Activated CD4-positive, alpha-beta T cell treated with anti-CD3 and anti-CD28 coated beads for 4 hours (primary cell): ENCODE data around the gene YIF1A.
"Not testable (repeated sequence)": the region's sequence is repeated elsewhere in the genome, so short reads cannot be mapped to it uniquely, and the experiment has no call there.

ENCODE experiments used
- DNase-seq, 2 donors: peaks; one replicate each; pipeline ENCODE4 v3.0.0-alpha.2; 2020

The YIF1A gene

DNA sequence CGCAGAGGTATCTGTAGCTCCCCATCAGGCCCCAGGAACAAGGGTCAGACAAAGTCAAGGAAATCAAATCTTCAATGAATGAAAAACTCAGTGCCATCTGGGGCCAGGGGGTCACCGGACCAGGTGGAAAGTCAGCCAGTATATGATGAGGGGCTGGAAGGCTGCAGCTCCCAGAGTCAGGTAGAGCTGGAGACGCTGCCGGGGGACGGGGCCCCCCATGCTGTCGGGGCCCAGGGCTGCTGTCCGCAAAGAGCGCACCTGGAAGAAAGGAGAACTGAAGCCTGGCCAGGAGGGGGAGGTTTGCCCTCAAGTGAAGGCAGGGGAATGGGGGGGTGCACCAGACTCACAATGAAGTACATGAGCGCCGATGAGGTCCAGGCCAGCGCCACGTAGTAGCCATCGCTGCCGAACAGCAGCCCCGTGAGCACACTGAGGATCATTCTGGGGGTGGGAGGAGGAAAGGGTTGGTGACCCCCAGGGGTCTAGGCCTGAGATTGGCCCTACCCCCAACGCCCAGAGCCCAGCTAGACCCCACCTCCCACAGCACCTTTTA lies 4.3 kb downstream of the YIF1A start:
- DNase-seq: no peak

DNA sequence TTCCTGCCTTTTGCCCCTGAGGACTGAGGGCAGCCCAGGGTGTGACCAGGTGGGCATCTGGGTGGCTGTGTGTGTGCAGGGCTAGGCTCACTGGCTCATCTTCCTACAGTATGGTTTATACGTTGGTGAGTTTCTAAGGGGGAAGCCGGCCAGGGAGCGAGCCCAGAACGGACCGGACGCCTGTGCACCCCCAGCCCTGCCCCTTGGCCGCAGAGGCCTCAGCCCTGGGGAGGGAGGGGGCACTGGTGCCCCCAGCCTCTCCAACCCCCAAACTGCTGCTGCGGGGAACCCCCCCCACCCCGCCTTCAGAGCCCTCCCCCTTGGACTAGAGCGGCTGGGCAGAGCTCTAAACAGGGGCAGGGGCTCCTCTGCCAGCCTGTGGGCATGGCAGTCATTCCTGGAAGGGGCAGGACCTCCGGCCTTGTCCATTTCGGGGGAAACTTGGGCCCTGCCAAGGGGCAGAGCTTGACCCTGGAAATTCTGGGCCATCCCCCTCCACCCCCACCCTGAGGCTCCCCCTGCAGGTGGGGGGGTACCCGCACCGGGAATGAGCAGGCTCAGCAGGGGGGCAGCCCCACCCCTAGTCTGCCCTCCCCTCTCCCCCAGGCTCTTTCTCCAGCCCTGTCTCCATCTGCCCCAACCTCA lies 5.4 kb downstream of the YIF1A start:
- DNase-seq: no peak

DNA sequence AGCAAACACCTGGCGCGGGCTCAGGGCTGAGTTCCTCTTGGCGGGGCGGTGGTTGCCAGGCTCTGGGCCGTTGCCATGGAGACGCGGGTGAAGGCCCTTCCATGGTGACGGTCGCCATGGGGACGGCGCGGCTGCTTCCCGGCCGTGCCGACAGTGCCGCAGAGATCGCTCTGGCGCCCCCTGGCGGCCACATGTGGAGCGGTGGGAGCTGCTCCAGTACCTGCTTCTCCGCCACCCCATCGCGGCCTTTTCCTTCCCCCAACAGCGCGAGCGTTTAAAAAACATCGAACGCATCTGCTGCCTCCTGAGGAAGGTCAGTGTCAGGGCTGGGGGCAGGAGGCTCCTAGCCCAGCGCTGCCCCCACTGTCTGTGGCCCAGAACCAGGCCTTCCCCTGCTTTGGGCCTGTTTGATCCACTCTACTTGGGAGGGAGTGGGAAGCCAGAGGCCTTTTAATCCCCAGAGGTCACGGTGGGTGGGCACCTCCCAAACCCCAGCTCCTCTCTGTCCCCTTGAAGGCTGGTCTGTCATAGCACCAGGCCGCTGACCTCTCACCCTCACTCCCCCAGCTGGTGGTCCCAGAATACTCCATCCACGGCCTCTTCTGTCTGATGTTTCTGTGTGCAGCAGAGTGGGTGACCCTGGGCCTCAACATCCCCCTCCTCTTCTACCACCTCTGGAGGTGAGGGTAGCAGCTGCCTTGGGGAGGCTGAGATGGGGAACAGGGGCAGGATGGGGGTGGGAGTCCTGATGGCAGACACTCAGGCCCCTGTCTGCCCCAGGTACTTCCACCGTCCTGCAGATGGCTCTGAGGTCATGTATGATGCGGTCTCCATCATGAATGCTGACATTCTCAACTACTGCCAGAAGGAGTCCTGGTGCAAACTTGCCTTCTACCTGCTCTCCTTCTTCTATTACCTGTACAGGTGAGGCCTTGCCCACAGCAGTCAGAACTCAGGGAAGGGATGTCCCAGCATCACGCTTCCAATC lies 6.2 kb downstream of the YIF1A start:
- peak; percentile 97 to 99 for DNase-seq

DNA sequence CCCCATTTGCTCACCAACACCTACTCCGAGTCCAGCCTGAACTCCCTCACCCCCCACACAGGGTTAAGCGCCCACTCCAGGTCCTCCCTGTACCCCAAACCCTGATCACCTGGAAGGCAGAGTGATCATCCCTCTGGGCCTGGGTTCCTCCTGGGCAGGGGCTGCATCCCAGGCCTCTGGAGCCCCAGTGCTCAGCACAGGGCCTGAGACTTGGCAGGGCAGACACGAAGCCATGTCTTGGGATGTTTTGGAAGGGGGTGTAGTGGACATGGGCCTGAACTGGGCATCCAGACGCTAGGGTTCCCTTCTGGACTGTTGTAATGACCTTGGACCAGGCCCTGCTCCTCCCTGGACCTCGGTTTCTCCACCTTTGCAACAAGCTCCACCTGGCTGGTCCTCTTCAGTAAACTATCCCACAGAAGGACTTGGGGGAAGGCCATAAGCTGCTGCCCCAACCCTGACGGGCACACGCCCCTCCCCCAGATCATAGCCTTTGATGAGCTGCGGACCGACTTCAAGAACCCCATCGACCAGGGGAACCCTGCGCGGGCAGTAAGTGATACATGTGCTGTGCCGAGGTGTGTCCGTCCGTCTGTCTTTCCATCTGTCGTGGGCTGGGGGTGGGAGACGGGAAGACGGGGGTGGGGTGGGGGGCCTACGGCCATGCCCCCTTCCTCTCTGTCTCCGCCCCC lies 7.0 kb downstream of the YIF1A start:
- DNase-seq: no peak

DNA sequence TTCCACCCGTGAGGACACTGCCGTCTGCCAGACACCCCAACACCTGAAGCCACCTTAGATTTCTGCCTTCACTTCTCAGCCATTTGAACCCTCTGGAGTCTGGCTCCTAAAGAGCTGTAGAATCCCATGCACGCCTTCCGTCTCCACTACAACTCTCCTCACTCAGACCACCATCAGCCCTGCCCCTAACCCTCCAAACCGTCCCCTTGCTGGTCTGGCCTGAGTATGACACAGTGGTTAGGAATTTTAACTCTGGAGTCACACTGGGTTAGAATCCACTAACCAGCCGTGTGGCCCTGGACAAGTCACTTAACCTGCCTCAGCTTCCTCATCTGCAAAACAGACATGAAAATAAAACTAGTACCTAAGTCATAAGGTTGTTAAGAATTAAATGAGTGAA lies 7.9 kb downstream of the YIF1A start:
- DNase-seq: no peak

DNA sequence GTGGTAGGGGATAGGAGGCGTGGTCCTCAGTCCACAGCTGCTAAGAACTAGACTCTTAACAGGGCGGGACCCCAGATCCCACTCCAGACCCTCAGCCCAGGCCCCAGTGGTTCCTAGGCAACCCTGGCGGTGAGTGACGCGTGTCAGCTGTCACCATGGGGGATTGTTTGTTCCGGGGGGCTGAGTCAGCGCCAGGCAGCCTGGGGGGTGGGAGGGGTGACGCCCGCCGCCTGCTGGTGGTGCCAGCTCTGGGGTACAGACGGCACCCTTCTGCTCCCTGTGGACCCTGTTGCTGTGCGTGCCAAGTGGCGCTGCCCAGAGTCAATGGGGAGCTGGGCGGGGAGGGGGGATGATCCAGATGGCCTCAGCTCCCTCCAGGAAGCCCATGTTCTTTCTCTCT lies 8.5 kb downstream of the YIF1A start:
- no peak for DNase-seq

DNA sequence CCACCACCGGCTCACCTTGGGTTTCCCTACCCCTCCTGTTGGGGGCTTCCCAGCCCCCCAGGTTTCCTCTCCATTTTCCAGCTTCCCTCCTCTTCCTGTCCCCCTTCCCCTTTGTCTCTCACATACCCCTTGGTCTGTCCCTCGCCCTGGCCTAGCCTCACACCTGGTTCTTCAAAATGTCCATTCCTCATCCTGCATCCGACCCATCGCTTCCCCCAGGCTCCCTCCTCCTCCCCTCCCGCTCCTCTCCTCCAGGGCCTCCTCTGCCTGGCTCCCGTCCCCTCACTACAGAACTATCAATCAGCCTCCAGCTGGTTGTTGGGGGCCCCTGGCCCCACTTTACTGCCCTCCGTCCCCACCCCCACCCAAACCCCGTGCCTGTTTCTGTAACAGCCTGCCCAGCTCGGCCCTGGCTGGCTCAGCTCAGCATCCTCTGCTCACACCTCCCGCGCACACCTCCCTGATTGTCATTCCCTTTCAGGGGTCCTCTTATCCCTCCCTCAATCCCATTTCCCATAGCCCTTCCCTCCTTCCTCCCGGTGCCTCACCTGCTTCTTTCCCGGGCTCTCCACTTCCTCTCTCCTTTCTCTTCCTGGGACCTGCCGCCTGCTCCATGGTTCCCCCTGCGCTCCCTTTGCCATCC lies 9.7 kb downstream of the YIF1A start:
- DNase-seq: no peak

DNA sequence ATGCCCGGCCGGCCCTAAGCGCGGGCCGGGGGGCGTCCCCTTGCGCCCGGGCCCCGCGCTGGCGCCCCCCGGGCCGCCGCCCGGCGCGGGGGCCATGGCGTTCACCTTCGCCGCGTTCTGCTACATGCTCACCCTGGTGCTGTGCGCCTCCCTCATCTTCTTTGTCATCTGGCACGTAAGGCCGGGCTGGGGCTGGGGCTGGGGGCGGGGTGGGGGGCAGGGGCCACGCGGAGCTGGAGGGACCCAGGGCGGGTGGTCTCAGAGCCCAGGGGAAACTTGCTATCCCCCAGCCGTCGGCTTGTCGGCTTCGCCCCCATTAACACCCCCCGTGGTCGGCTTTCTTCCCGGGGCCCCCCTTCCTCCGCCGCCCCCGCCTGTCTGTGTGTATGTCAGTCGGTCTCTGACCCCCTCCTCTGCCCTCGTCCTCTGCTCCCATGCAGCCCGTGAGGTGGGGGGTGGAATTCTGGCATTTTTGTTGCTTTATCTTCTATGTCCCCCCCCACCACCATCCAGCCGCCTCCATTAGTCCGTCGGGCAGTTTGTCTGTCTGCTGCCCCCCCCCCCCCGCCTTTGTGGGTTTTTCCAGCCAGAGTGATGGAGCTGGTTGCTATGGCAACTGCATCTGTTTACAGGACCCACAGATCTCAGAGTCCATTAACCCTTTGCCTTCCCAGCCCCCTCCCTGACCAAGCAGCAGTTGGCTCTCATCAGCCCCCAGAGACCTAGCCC lies 10.4 kb downstream of the YIF1A start:
- DNase-seq: peak in 1 of 2 donors; percentile 28

DNA sequence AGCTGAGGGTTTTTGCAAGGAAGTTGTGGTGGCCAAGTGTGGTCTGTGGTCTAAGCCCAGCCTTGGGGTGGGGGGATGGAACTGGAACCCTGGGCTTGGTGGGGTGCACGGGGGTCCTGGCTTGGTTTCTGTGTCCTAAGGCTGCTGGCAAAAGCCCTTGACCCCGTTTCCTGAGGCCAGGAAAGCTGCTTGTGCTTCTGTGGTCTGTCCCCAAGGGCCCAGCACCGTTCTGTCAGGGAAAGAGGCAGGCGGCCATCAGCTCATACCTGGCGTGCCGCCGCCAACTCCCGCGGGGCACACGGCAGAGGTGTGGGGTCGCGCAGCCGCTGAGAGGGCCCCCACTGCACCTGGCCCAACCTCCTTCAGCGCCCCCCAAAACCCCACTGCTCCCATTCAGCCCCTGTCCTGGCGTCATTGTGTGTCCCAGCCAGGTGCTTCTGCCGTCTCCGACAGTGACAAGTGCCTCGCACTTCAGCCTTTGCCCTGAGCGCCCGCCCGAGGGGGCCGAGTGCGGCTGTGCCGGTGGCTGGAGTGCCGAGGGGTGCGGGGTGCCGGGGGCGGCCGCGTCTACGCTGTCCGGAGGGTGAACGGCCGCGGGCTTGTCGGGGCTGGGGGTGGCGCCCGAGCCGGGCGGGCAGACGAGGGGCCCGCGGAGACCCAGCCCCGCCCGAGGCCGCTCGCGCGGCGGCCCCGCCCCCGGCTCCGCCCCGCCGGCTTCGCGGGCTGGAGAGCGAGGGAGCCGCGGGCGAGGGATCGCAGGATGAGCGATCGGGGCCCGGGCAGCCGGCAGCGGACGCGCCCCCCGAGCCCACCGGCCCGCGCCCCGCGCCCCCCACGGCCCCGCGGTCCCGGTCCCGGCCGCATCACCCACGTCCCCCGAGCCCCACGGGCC lies 11.2 kb downstream of the YIF1A start, which contains the start of gene CNIH2:
TSS of gene CNIH2 (plus strand) at position 705 of the 892 bp plus-strand sequence. CDS start 282 bp downstream, outside the sequence.
- DNase-seq: peak in 1 of 2 donors; percentile 43

DNA sequence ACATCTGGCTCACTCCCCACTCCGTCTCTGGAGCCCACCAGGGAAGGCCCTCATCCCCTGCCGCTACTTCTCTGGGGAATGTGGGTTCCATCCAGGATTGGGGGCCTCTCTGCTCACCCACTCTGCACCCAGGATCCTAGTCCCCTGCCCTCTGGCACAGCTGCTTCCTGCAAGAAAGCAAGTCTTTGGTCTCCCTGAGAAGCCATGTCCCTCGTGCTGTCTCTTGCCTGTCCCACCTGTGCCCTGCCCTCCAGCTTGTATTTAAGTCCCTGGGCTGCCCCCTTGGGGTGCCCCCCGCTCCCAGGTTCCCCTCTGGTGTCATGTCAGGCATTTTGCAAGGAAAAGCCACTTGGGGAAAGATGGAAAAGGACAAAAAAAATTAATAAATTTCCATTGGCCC lies 11.9 kb downstream of the YIF1A start:
- not testable (repeated sequence) for DNase-seq

DNA sequence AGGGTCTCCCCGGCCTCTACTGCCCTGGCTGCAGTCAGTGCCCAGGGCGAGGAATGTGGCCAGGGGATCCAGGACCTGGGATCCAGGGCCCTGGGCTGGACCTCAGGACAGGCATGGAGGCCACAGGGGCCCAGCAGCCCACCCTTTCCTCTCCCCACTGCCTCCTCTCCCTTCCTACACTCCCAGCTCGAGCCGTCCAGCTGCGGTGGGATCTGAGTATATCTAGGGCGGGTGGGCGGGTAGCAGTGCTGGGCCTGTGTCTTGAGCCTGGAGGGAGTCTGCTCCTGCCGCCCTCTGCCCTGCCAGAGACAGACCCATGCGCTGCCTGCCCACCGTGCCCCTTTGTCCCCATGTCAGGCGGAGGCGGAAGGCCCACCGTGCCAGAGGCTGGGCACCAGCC lies 12.3 kb downstream of the YIF1A start:
- DNase-seq: not testable (repeated sequence)

DNA sequence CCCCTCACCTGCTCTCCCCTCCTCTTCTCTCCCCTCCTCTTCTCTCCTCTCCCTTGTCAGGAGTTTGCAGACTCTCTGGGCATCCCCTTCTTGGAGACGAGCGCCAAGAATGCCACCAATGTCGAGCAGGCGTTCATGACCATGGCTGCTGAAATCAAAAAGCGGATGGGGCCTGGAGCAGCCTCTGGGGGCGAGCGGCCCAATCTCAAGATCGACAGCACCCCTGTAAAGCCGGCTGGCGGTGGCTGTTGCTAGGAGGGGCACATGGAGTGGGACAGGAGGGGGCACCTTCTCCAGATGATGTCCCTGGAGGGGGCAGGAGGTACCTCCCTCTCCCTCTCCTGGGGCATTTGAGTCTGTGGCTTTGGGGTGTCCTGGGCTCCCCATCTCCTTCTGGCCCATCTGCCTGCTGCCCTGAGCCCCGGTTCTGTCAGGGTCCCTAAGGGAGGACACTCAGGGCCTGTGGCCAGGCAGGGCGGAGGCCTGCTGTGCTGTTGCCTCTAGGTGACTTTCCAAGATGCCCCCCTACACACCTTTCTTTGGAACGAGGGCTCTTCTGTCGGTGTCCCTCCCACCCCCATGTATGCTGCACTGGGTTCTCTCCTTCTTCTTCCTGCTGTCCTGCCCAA lies 12.8 kb downstream of the YIF1A start:
- DNase-seq: no peak

DNA sequence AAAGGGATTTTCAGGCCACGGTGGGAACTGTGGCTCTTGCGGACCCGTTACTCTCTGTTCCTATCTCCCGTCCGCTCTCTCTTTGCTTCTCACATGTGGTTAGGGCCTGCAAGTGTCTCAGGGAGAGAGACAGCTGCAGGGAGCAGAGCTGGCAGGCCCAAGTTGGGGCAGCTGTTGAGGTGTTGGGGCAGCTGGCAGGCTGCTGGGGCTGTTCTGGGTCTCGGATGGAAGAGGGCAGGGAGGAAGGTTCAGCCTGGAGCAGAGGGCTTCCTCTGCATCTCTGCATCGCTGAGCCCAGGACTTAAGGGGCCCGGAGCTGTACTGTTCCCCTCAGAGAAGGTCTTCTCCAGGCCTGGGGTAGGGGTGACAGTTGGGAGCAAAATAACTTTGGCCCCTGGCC lies 13.5 kb downstream of the YIF1A start:
- DNase-seq: no peak

DNA sequence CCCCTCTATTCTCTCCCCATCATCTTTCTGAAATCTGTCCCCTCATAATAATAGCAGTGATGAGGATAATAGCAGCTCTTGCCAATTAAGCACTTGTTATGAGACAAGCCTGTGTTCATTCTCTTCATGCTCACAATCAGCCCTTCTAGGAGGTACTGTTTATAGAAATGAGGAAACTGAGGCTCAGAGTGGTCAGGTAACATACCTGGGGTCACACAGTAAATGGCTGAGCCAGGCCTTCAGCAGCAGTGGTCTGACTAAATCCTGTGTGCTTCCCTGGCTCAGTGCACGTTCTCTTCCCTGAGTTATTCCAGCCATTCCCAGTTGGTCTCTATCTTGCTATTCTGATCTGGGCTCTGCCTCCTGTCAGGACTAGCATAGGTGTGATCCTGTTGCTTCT lies 14.7 kb downstream of the YIF1A start:
- DNase-seq: no peak

DNA sequence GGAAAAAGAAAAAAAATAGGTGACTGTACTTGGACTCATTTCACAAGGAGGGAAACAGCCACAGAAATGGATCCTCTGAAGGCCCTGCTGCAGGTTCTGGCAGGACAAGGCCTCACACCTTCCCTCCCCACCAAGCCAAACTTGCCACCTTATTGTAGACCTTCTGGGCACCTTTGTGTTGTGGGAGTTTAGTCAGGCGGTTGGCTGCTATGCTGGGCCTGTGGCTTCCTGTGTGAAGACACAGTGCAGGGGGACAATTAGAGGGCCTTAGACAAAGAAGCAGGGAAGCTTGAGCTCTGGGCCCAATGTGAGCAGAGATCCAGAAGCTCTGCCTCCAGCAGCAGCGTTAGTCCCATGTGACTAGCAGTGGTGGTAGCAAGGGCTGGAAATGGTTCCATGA lies 16.3 kb downstream of the YIF1A start:
- no peak for DNase-seq

DNA sequence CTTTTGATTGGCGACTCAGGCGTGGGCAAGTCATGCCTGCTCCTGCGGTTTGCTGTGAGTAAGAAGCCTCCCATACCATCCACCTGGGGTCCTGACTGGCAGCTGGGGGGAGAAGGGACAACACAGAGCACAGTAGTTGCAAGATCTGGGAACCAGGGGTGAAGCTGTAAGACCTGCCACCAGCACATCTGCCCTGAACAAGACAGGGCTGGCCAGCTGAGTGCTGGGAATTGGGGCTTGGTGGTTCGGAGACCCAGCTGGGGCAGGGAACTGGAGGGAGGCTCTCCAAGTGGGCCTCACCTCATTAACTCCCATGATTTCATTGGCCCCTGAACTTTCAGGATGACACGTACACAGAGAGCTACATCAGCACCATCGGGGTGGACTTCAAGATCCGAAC lies 17.1 kb downstream of the YIF1A start:
- no peak for DNase-seq

DNA sequence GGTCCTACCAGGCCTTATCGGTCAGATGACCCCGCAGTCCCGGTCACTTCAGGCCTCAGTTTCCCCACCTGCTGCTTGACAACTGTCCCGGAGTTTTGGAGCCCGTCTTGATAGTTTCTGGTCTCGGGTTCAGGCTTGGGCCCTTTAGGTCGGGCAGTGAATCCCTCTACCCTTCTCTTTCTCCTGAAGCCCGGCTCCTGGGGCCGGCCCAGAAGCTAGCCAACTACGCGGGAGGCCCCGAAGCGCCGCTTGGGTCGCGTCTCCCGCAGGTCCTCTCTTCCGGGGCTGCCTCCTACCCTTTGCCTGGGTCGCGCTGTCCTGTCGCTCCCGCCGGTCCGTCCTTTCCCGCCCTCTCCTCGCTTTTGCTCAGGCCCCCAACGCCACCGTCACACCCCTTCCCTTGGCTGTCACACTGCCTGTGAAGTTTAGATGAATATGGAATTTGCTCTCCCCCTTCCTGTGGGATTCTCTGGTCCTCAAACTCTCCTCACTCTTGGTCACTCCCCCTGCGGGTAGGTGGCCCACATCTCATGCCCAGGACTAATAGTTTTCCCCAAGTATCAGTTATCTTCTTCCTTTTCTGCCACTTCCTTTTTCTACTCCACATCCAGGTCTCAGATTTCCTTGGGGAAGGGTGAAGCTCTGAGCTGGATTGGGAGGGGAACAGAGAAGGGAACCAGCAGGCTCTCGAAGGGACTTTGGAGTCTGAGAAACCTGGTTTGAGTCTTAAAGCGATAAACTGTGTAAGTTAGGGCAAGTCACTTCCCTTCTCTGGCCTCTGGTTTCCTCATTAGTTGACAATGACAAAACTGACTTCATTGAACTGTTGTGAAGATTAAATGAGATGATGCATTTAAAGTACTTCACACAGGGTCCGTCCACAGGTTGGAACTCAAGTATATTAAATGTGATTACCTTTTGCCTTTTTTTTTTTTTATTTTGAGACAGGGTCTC lies 19.7 kb downstream of the YIF1A start:
- peak in 1 of 2 donors; percentile 23 for DNase-seq

DNA sequence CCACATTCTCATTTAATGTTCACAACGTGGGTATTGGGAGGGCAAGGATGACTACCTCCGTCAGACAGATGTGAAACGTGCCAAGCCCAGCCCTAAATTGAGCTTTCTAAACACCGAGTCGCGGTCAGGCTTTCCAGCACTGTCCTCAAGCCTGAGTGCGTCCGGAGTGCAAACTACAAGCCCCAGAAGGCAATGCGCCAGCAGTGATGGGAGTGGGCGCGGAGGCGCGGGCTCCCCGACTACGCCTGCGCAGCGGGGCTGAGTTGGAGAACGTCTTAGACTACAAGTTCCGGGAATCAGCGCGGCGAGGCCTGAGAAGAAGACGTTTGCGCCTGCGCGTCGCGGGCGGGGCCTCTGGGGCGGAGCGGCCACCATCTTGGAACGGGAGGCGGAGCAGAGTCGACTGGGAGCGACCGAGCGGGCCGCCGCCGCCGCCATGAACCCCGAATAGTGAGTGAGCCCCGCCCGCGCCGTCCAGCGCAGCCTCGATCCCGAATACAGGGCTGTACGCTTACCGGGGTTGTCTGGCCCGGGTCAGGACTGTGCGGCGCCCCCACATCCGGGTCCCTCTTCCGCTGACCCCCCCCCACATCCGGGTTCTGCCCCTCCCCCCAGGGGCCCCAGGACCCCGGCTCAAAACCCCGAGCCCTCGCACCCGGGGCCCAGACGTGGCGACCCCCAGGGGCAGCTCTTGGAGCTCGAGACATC lies 20.5 kb downstream of the YIF1A start, which contains the start of gene RAB1B:
TSS of gene RAB1B (plus strand) at position 396 of the 708 bp plus-strand sequence. CDS start at position 437, 41 bp downstream.
- peak; percentile 99 to 100 for DNase-seq
